IPS-NIHi11 (cell line): ENCODE data around the gene C12orf54.
"Not testable (repeated sequence)": the region's sequence is repeated elsewhere in the genome, so short reads cannot be mapped to it uniquely, and the experiment has no call there.

Experiments
- DNase-seq: peaks from one replicate; pipeline ENCODE4 v3.0.0; 2012; ENCODE audit warnings: mixed read lengths, low spot score

The C12orf54 gene

GRCh38 chr12:48510111-48510510, 27.8 kb downstream of the C12orf54 start:
- DNase-seq: no peak

- DNase-seq: no peak
Measured at GRCh38 chr12:48512855-48513254, 30.6 kb downstream of the C12orf54 start.

- DNase-seq: no peak
Measured at GRCh38 chr12:48514728-48515127, 32.4 kb downstream of the C12orf54 start.

- DNase-seq: not testable (repeated sequence)
Measured at GRCh38 chr12:48520381-48520780, 38.1 kb downstream of the C12orf54 start.

- no peak for DNase-seq
Measured at GRCh38 chr12:48525332-48525731, 43.0 kb downstream of the C12orf54 start, which contains the start of gene OR8S1. Gene OR8S1, plus strand, starts transcription at chr12:48525632. Its CDS starts 0 bp downstream, at chr12:48525632.

GRCh38 chr12:48527891-48528670, 45.8 kb downstream of the C12orf54 start:
- no peak for DNase-seq

GRCh38 chr12:48532601-48533000, 50.3 kb downstream of the C12orf54 start:
- no peak for DNase-seq

- no peak for DNase-seq
Measured at GRCh38 chr12:48536602-48537001, 54.3 kb downstream of the C12orf54 start.

- DNase-seq: peak; percentile 66
Measured at GRCh38 chr12:48542300-48542928, 60.1 kb downstream of the C12orf54 start.

- no peak for DNase-seq
Measured at GRCh38 chr12:48545833-48546469, 63.7 kb downstream of the C12orf54 start.
